Fibroblast of lung (primary cell): Measurements from ENCODE around the gene LY9. TPM values are rescaled to one million over a fixed set of nuclear protein-coding genes. Genes with fewer than 3 reads are reported as not detected.

ENCODE experiments used
- DNase-seq, 2 donors: peaks; one replicate each; pipeline versions ENCODE4 v3.0.0 to v3.0.0-alpha.2; 2010; ENCODE audit warnings: low read depth in 2 of 2
- H2AFZ ChIP-seq: 2 replicates; pipeline ENCODE4 v1.5.1; 2012; ENCODE audit warnings: low read length, control low read depth, inconsistent platforms
- H3K27ac ChIP-seq: 2 replicates; pipeline ENCODE4 v1.5.1; 2011; ENCODE audit warnings: low read length, control low read depth; ENCODE audit not compliant: insufficient read depth
- H3K27me3 ChIP-seq: 2 replicates; pipeline ENCODE4 v1.5.1; 2011; ENCODE audit warnings: mild to moderate bottlenecking, low read length; ENCODE audit not compliant: control insufficient read depth, insufficient read depth
- H3K36me3 ChIP-seq: 2 replicates; pipeline ENCODE4 v1.5.1; 2011; ENCODE audit warnings: low read length; ENCODE audit not compliant: control insufficient read depth, insufficient read depth
- H3K4me1 ChIP-seq: 2 replicates; pipeline ENCODE4 v1.5.1; 2011; ENCODE audit warnings: low read length; ENCODE audit not compliant: control insufficient read depth, insufficient read depth; ENCODE audit errors: extremely low read depth
- H3K4me2 ChIP-seq: 2 replicates; pipeline ENCODE4 v1.5.1; 2011; ENCODE audit warnings: low read length, control low read depth; ENCODE audit not compliant: insufficient read depth; ENCODE audit errors: extremely low read depth
- H3K4me3 ChIP-seq, 4 experiments: fragments of 200-600 bp in 1 of 4; sonication (generic) in 1 of 4; replicated peaks in 1 of 4; 2 replicates each; pipeline ENCODE4 v1.5.1; 2011 to 2016; ENCODE audit warnings: low read length in 4 of 4, low read depth in 3 of 4, mild to moderate bottlenecking in 3 of 4, control low read depth in 2 of 4, inconsistent platforms in 1 of 4, mixed read lengths in 1 of 4; ENCODE audit not compliant: insufficient read depth in 1 of 4; ENCODE audit errors: control extremely low read depth in 1 of 4
- H3K79me2 ChIP-seq: 2 replicates; pipeline ENCODE4 v1.5.1; 2012; ENCODE audit warnings: mild to moderate bottlenecking, low read length, inconsistent platforms; ENCODE audit not compliant: control insufficient read depth, insufficient read depth
- H3K9ac ChIP-seq: 2 replicates; pipeline ENCODE4 v1.5.1; 2011; ENCODE audit warnings: mild to moderate bottlenecking, low read length, control low read depth; ENCODE audit not compliant: insufficient read depth
- H3K9me3 ChIP-seq: 2 replicates; pipeline ENCODE4 v1.5.1; 2012; ENCODE audit warnings: low read depth, low read length; ENCODE audit not compliant: control insufficient read depth, insufficient read depth
- H4K20me1 ChIP-seq: 2 replicates; pipeline ENCODE4 v1.5.1; 2011; ENCODE audit warnings: low read length; ENCODE audit not compliant: control insufficient read depth, insufficient read depth; ENCODE audit errors: extremely low read depth
- EZH2 ChIP-seq: IDR thresholded peaks from 2 replicates; pipeline ENCODE4 v1.5.1; 2012; ENCODE audit warnings: low read length, control low read depth, mild to moderate bottlenecking; ENCODE audit errors: missing control alignments
- polyA plus RNA-seq, 2 donors: library from polyadenylated mRNA; depleted of rRNA in 1 of 2; stranded (reverse) in 1 of 2; unstranded in 1 of 2; fragments of >200 nt; gene quantifications; 2 replicates each; pipeline ENCODE4 v1.2.1, GENCODE V29; 2011 to 2012; ENCODE audit warnings: missing spikeins in 1 of 2
- total RNA-seq: library from RNA; depleted of rRNA; stranded (reverse); fragments of >200 nt; gene quantifications from 2 replicates; pipeline ENCODE4 v1.2.1, GENCODE V29; 2014
- TF ChIP-seq, protein P1 (sequence below), 2 donors: IDR thresholded peaks in 1 of 2; conservative IDR thresholded peaks in 1 of 2; 1 replicate in 1 of 2; 2 replicates in 1 of 2; pipeline ENCODE4 v1.5.1; 2011 to 2012; ENCODE audit warnings: low read length in 2 of 2, control low read depth in 1 of 2, inconsistent platforms in 1 of 2, low read depth in 1 of 2, mild to moderate bottlenecking in 1 of 2

LY9 gene
- total and polyA plus RNA-seq, 2 donors (not counting 1 experiment from before 2014, with no cell fraction given): not detected

DNA sequence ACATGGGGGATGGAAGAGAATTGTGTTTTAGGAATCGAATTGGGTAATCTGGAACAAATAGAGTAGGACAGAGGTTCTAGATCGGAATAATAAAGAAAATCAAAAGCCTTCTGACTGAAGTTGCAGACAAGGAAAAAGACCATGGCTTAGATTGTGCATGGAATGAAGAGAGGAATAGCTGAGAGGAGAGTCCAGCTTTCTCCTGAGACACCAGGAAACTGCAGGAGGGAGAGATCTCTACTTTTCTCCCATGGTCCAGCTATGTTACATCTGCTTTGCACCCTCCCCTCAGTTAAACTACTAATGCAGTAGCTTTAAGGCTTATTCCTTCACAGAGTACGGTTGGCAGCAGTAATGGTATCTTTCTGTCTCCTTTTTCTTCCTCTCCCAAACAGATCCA is 43.6 kb upstream of the LY9 start:
- Histone ChIP-seq H3K27ac (no peak overlapping the region), H3K9ac (no peak overlapping the region), H2AFZ (no peak overlapping the region), H3K4me3 (no peak overlapping the region), H3K79me2 (no peaks in the 10 kb centered on the region), H3K36me3 (no peaks in the 10 kb centered on the region), H3K9me3 (no peaks in the 10 kb centered on the region), H3K4me1 (no peaks in the 10 kb centered on the region), H3K27me3 (no peaks in the 10 kb centered on the region), H4K20me1 (no peaks in the 10 kb centered on the region), H3K4me2 (no peak overlapping the region)
- no peak for TF ChIP-seq EZH2
- TF ChIP-seq, protein P1, sequence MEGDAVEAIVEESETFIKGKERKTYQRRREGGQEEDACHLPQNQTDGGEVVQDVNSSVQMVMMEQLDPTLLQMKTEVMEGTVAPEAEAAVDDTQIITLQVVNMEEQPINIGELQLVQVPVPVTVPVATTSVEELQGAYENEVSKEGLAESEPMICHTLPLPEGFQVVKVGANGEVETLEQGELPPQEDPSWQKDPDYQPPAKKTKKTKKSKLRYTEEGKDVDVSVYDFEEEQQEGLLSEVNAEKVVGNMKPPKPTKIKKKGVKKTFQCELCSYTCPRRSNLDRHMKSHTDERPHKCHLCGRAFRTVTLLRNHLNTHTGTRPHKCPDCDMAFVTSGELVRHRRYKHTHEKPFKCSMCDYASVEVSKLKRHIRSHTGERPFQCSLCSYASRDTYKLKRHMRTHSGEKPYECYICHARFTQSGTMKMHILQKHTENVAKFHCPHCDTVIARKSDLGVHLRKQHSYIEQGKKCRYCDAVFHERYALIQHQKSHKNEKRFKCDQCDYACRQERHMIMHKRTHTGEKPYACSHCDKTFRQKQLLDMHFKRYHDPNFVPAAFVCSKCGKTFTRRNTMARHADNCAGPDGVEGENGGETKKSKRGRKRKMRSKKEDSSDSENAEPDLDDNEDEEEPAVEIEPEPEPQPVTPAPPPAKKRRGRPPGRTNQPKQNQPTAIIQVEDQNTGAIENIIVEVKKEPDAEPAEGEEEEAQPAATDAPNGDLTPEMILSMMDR (conservative IDR thresholded peaks at IDR 0.05 in 1 of 2, IDR thresholded peaks at IDR 0.05 in 1 of 2; ENCODE audit: low read depth in 1 of 2, low read length in 2 of 2): no peak
- DNase-seq: no peak

DNA sequence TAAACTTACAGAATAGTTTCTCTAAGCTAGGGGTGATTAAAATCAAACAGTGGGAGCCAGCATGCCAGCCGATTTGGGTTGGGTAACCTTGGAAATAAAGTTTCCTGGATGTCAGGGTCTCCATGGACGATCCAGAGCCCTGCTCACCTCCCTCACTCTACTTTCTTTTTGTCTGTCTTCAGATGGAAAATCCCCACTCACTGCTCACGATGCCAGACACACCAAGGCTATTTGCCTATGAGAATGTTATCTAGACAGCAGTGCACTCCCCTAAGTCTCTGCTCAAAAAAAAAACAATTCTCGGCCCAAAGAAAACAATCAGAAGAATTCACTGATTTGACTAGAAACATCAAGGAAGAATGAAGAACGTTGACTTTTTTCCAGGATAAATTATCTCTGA is 43.0 kb upstream of the LY9 start:
- Histone ChIP-seq H3K79me2 (no peaks in the 10 kb centered on the region), H3K4me3 (no peak overlapping the region), H3K9ac (no peak overlapping the region), H3K9me3 (no peaks in the 10 kb centered on the region), H3K4me1 (no peaks in the 10 kb centered on the region), H3K27ac (no peak overlapping the region), H2AFZ (no peak overlapping the region), H3K4me2 (no peak overlapping the region), H3K27me3 (no peaks in the 10 kb centered on the region), H3K36me3 (no peaks in the 10 kb centered on the region), H4K20me1 (no peaks in the 10 kb centered on the region)
- TF ChIP-seq, protein P1 (conservative IDR thresholded peaks at IDR 0.05 in 1 of 2, IDR thresholded peaks at IDR 0.05 in 1 of 2; ENCODE audit: low read depth in 1 of 2, low read length in 2 of 2): no peak
- no peak for TF ChIP-seq EZH2
- DNase-seq: no peak

DNA sequence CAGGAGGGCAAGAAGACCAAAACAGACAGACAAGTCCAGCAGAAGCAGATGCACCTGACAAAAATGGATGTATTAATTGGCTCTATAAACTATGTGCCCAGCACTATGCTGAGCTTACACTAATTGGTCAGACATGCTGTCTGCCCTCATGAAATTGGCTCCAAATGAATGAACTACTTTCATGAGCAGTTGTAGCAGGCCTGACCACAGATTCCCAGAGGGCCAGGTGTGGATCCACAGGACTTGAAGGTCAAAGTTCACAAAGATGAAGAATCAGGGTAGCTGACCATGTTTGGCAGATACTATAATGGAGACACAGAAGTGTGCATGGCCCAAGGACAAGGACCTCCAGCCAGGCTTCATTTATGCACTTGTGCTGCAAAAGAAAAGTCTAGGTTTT is 42.4 kb upstream of the LY9 start:
- Histone ChIP-seq H3K9me3 (no peaks in the 10 kb centered on the region), H4K20me1 (no peaks in the 10 kb centered on the region), H3K36me3 (no peaks in the 10 kb centered on the region), H3K27ac (no peak overlapping the region), H2AFZ (no peak overlapping the region), H3K27me3 (no peaks in the 10 kb centered on the region), H3K9ac (no peak overlapping the region), H3K4me2 (no peak overlapping the region), H3K79me2 (no peaks in the 10 kb centered on the region), H3K4me1 (no peaks in the 10 kb centered on the region), H3K4me3 (no peak overlapping the region)
- DNase-seq: no peak
- TF ChIP-seq, protein P1 (conservative IDR thresholded peaks at IDR 0.05 in 1 of 2, IDR thresholded peaks at IDR 0.05 in 1 of 2; ENCODE audit: low read depth in 1 of 2, low read length in 2 of 2): no peak
